Suprapubic skin (tissue), 3 donors: ENCODE results near the gene PRKCSH.

Experiments used
- CTCF ChIP-seq, 2 donors: fragments of 200-600 bp in 1 of 2; fragments of 450-650 bp in 1 of 2; sonication (generic) in 1 of 2; IDR thresholded peaks; one replicate each; pipeline ENCODE4 v1.5.1; 2016 to 2019; ENCODE audit warnings: antibody characterized with exemption in 2 of 2, mild to moderate bottlenecking in 1 of 2, moderate library complexity in 1 of 2
- POLR2AphosphoS5 ChIP-seq, 3 donors: sonication (generic); formaldehyde crosslinking; IDR thresholded peaks; one replicate each; pipeline ENCODE4 v1.6.1; 2017; ENCODE audit warnings: antibody characterized with exemption in 3 of 3

- TF ChIP-seq POLR2AphosphoS5 (IDR thresholded peaks at IDR 0.05) = no peak
- no peak for TF ChIP-seq CTCF (IDR thresholded peaks at IDR 0.05)
Observed at GRCh38 chr19:11485245-11485837, 49.9 kb downstream of the PRKCSH start.
